ENCODE results near the gene CHD5. TPM values are rescaled to one million over a fixed set of nuclear protein-coding genes. Genes with fewer than 3 reads are reported as not detected.

Gene CHD5
- total and polyA plus RNA-seq, 12 donors: 0.07 to 56.5 (median 2.1) TPM; not detected in 2

DNA sequence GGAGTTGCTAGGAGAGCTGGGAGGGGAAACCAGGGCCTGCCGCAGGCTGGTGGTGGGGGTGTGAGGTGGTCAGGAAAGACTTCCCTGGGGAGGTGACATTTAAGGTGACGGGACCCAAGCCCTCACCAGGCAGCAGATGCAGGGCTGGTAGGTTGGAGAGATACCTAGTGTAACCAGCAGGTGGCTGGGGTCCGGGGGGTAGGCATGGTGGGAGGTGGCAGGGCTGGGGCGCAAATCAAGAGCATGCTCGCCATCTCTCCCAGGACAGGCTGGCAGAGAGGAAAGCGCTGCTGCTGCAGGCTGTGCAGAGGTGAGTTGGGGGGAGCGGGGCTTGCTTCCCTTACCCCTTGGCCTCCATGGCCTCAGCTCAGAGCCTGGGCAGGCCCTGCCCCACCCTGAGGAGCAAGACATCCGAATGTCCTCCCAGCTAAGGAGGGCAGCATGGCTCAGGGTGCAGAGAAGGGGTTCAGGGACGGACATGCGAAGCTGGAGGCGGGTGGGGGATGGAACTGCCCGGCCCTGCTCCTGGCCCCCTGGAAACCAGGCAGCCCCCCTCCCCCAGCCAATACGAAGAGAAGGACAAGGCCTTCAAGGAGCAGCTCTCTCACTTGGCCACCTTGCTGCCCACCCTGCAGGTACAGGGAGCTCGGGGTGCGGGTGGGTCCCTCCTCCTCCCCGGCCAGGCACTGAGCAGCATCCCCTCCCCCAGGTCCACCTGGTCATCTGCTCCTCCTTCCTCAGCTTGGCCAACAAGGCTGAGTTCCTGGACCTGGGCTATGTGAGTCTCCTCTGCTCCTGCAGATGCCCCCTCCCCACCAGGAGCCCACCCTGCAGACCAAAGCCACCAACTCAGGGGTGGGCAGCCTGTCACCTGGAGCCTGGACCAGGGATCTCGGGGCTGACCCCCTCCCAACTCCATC is 29.8 kb upstream of the CHD5 start:
- Histone ChIP-seq H3K36me3 (replicated peaks in 1 of 2) (no peaks in the 10 kb centered on the region), H3K9me3 (replicated peaks in 1 of 3) (no peaks in the 10 kb centered on the region), H3K4me1 (replicated peaks in 1 of 2) (peaks cover 15 to 30% of the 10 kb centered on the region in 2 donors), H3K4me3 (peak overlapping the region in 1 of 4 donors; percentile 55), H3K27me3 (no peaks in the 10 kb centered on the region), H3K27ac (peak overlapping the region in 1 of 5 donors; percentile 63)
- intact Hi-C loops (cut with DNase I): loop anchor here (5.0 kb wide), 1 partner anchor 32 kb away; the partner anchor contains the start of gene HES3 (in 2 of the 2)
- WGBS, 4 donors: 83 to 96% (median 90%) methylated on average over 13 to 17 of the region's 17 CpGs
- no peak for DNase-seq
- TF ChIP-seq POLR2A (IDR thresholded peaks at IDR 0.05): no peak
- TF ChIP-seq, protein P1, sequence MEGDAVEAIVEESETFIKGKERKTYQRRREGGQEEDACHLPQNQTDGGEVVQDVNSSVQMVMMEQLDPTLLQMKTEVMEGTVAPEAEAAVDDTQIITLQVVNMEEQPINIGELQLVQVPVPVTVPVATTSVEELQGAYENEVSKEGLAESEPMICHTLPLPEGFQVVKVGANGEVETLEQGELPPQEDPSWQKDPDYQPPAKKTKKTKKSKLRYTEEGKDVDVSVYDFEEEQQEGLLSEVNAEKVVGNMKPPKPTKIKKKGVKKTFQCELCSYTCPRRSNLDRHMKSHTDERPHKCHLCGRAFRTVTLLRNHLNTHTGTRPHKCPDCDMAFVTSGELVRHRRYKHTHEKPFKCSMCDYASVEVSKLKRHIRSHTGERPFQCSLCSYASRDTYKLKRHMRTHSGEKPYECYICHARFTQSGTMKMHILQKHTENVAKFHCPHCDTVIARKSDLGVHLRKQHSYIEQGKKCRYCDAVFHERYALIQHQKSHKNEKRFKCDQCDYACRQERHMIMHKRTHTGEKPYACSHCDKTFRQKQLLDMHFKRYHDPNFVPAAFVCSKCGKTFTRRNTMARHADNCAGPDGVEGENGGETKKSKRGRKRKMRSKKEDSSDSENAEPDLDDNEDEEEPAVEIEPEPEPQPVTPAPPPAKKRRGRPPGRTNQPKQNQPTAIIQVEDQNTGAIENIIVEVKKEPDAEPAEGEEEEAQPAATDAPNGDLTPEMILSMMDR (IDR thresholded peaks at IDR 0.05): peak in 1 of 6 experiments; percentile 13

DNA sequence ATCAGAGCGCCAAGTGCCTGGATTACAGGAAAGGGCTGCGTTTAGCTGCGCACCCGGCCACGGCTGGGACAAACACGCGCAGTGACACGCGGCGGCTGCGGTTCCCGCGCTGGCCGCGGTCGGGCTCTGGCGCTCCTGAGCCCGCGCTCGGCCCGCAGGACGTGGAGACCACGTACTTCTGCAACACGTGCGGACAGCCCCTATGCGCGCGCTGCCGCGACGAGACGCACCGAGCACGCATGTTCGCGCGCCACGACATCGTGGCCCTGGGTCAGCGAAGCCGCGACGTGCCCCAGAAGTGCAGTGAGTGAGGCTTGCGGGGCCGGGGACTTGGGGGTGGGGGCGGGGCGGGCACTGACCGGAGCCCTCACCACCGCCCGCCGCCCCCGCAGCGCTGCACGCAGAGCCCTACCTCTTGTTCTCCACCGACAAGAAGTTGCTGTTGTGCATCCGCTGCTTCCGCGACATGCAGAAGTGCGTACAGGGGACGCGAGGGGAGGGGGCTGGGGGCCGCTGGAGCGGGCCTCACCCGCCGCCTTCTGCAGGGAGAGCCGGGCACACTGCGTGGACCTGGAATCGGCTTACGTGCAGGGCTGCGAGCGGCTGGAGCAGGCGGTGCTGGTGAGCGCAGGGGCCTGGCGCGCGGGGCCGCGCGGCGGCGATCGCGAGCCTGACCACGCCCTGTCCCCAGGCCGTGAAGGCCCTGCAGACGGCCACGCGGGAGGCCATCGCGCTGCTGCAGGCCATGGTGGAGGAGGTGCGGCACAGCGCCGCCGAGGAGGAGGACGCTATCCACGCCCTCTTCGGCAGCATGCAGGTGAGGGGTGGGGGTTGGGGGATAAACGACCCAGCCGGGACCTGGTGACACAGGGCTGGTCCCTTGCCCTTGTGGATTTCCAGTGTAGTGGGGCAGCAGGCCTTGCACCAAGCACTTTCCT is 28.9 kb upstream of the CHD5 start:
- H3K4me1 ChIP-seq (replicated peaks in 1 of 2): peaks cover 15 to 32% of the 10 kb centered on the region in 2 donors
- intact Hi-C loops (cut with DNase I): loop anchor here (5.0 kb wide), 1 partner anchor 33 kb away; the partner anchor contains the start of gene HES3 (in 2 of the 2)
- TF ChIP-seq POLR2A (IDR thresholded peaks at IDR 0.05): peak in 1 of 2 donors; percentile 44
- TF ChIP-seq, protein P1 (IDR thresholded peaks at IDR 0.05): peak; percentile 42 to 89 (median 57)

DNA sequence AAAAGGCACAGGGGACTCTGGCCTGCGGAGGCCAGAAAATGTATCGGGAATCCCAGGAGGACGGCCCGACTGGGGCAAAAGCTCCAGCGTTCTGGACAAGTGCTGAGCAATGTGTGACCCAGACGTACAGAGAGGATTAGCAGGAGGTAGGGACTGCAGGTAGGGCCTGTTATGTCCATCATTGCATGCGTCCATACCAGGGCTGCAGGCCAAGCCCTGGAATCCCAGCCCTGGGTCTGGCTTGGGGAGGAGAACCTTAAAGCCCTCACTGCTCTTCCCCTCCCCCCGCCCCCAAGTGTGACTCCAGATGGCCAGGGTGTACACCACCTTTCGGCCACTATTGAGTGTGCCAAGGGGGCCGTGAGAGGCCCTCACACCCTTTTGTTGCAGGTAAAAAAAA is 27.8 kb upstream of the CHD5 start:
- intact Hi-C loops (cut with DNase I): loop anchor here (5.0 kb wide), 1 partner anchor 34 kb away; the partner anchor contains the start of gene HES3 (in 2 of the 2)
- no peak overlapping the region for H3K27ac ChIP-seq
- peaks cover 15 to 32% of the 10 kb centered on the region in 2 donors for H3K4me1 ChIP-seq (replicated peaks in 1 of 2)
- no peaks in the 10 kb centered on the region for H3K9me3 ChIP-seq (replicated peaks in 1 of 3)
- TF ChIP-seq, protein P1 (IDR thresholded peaks at IDR 0.05): no peak
- no peak for TF ChIP-seq POLR2A (IDR thresholded peaks at IDR 0.05)
- H3K4me3 ChIP-seq: no peak overlapping the region
- no peaks in the 10 kb centered on the region for H3K27me3 ChIP-seq
- WGBS, 4 donors: 87 to 94% (median 91%) methylated on average over 9 to 10 of the region's 10 CpGs
- H3K36me3 ChIP-seq (replicated peaks in 1 of 2): no peaks in the 10 kb centered on the region
- no peak for DNase-seq

More for the DNA sequence above, 28.9 kb upstream of the CHD5 start:
- Histone ChIP-seq H3K27me3 (no peaks in the 10 kb centered on the region), H3K36me3 (replicated peaks in 1 of 2) (no peaks in the 10 kb centered on the region), H3K27ac (peak overlapping the region in 3 of 5 donors; percentile 49 to 63 (median 57)), H3K9me3 (replicated peaks in 1 of 3) (no peaks in the 10 kb centered on the region), H3K4me3 (peak overlapping the region in 2 of 4 donors; percentile 32 to 55)
- DNase-seq: peak; percentile 53 to 77 (median 68)
- WGBS, 4 donors: 0 to 4% (median 3%) methylated on average over 1 to 99 of the region's 99 CpGs

Measured in adrenal gland (tissue), 12 donors.